Ovary (tissue), 3 donors: Measurements from ENCODE around the gene CNGA1.

Experiments used
- CTCF ChIP-seq, 3 donors: fragments of 450-650 bp in 2 of 3; fragments of 200-600 bp in 1 of 3; IDR thresholded peaks; one replicate each; pipeline versions ENCODE4 v1.5.1 to v1.8.0; 2016 to 2022; ENCODE audit warnings: antibody characterized with exemption in 3 of 3, mild to moderate bottlenecking in 1 of 3
- POLR2A ChIP-seq: fragments of 450-650 bp; IDR thresholded peaks from one replicate; pipeline ENCODE4 v1.6.1; 2017; ENCODE audit warnings: antibody characterized with exemption, mild to moderate bottlenecking, moderate library complexity
- donor health status: DM: no; HTN: no; CAD: no.

GRCh38 chr4:47945930-47946726 is 70.4 kb downstream of the CNGA1 start:
- TF ChIP-seq CTCF (IDR thresholded peaks at IDR 0.05) (no peak), POLR2A (no peak)
